Body of pancreas (tissue), 4 donors: Measurements from ENCODE around the gene FGF22.
"Not testable (repeated sequence)": the region's sequence is repeated elsewhere in the genome, so short reads cannot be mapped to it uniquely, and the experiment has no call there.

Experiments used
- CTCF ChIP-seq, 7 experiments: fragments of 450-650 bp in 4 of 7; fragments of 200-600 bp in 3 of 7; sonication (generic) in 3 of 7; IDR thresholded peaks; one replicate each; pipeline ENCODE4 v1.5.1; 2016 to 2019; ENCODE audit warnings: antibody characterized with exemption in 7 of 7
- POLR2A ChIP-seq, 3 donors: fragments of 450-650 bp; IDR thresholded peaks; one replicate each; pipeline ENCODE4 v1.6.1; 2016; ENCODE audit warnings: antibody characterized with exemption in 3 of 3, mild to moderate bottlenecking in 2 of 3

GRCh38 chr19:629515-629914 lies 10.2 kb upstream of the FGF22 start:
- not testable (repeated sequence) for TF ChIP-seq CTCF, POLR2A (IDR thresholded peaks at IDR 0.05)
